WTC11 (cell line): Measurements from ENCODE around the gene BMP8A.

ENCODE experiments used
- ARID4B ChIP-seq: sonication (generic); formaldehyde crosslinking; IDR thresholded peaks from 2 replicates; pipeline ENCODE4 v1.8.0; 2023; ENCODE audit warnings: missing genetic modification reagents, mild to moderate bottlenecking, borderline replicate concordance
- CREB1 ChIP-seq: sonication (generic); formaldehyde crosslinking; IDR thresholded peaks from 2 replicates; pipeline ENCODE4 v1.8.0; 2023; ENCODE audit warnings: mild to moderate bottlenecking, missing genetic modification reagents
- CTCF ChIP-seq: fragments of 200-600 bp; IDR thresholded peaks from 2 replicates; pipeline ENCODE4 v1.8.0; 2022; ENCODE audit warnings: antibody characterized with exemption
- ESRRA ChIP-seq: sonication (generic); formaldehyde crosslinking; IDR thresholded peaks from 2 replicates; pipeline ENCODE4 v1.8.1; 2022; ENCODE audit warnings: mild to moderate bottlenecking, missing genetic modification reagents, borderline replicate concordance
- FOXK1 ChIP-seq: sonication (generic); formaldehyde crosslinking; IDR thresholded peaks from 2 replicates; pipeline ENCODE4 v1.8.0; 2022; ENCODE audit warnings: mild to moderate bottlenecking, moderate library complexity, missing genetic modification reagents
- ZBTB21 ChIP-seq: sonication (generic); formaldehyde crosslinking; IDR thresholded peaks from 2 replicates; pipeline ENCODE4 v1.8.1; 2023; ENCODE audit warnings: mild to moderate bottlenecking, missing genetic modification reagents, borderline replicate concordance
- ZNF121 ChIP-seq: sonication (generic); formaldehyde crosslinking; IDR thresholded peaks from 2 replicates; pipeline ENCODE4 v1.8.0; 2023; ENCODE audit warnings: missing genetic modification reagents

- TF ChIP-seq CTCF (no peak), ESRRA (CRISPR knock-in tag) (no peak), ZNF121 (CRISPR knock-in tag) (no peak), FOXK1 (CRISPR knock-in tag) (no peak), CREB1 (CRISPR knock-in tag) (no peak), ARID4B (CRISPR knock-in tag) (no peak), ZBTB21 (CRISPR knock-in tag) (no peak)
Observed at GRCh38 chr1:39540504-39541031, 49.1 kb downstream of the BMP8A start.
